Measurements from ENCODE around the gene IGSF5. TPM values are rescaled to one million over a fixed set of nuclear protein-coding genes. Genes with fewer than 3 reads are reported as not detected.

Gene IGSF5
- total RNA-seq, 4 donors from 2014 or later, result 0.27 TPM; not detected in 3

DNA sequence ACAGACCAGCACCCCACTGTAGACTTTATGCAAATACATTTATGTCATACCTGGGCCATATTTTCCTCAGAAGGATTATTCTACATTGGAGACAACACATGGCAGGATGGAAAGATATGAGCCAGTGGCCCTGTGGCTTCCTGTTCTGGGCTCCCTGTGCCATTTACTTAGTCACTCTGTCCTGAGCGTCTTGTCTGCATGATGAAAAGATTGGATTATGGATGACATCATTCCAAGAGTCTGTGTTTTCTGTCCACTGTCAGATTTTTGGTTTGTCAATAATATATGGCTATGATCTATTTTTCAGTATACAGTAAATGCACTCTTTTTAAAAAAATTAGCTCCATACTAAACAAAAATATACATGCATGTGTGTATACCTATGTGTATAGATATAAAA, 30.8 kb downstream of the IGSF5 start:
- no peaks in the 10 kb centered on the region for H3K36me3 ChIP-seq
- in situ Hi-C loops (cut with MboI; ENCODE audit: low pct_ligation_motif_present in 1 of 4, low pct_unique_long_range_greater_than_20kb in 1 of 4, low sequenced_read_pairs in 3 of 4), result loop anchor here in 1 of 4 donors (25.0 kb wide), 1 partner anchor 336 kb away; no protein-coding TSS in a partner anchor
- H3K4me3 ChIP-seq, result no peak overlapping the region
- WGBS, 2 donors (ENCODE audit: low coverage in 1 of 2), result 83 to 90% methylated on average over 1 of the region's 1 CpG
- TF ChIP-seq EP300 (IDR thresholded peaks at IDR 0.05; ENCODE audit: low read depth), result no peak
- no peak for TF ChIP-seq POLR2AphosphoS5 (IDR thresholded peaks at IDR 0.05)
- no peak for TF ChIP-seq POLR2A (IDR thresholded peaks at IDR 0.05)
- TF ChIP-seq, protein P1, sequence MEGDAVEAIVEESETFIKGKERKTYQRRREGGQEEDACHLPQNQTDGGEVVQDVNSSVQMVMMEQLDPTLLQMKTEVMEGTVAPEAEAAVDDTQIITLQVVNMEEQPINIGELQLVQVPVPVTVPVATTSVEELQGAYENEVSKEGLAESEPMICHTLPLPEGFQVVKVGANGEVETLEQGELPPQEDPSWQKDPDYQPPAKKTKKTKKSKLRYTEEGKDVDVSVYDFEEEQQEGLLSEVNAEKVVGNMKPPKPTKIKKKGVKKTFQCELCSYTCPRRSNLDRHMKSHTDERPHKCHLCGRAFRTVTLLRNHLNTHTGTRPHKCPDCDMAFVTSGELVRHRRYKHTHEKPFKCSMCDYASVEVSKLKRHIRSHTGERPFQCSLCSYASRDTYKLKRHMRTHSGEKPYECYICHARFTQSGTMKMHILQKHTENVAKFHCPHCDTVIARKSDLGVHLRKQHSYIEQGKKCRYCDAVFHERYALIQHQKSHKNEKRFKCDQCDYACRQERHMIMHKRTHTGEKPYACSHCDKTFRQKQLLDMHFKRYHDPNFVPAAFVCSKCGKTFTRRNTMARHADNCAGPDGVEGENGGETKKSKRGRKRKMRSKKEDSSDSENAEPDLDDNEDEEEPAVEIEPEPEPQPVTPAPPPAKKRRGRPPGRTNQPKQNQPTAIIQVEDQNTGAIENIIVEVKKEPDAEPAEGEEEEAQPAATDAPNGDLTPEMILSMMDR (IDR thresholded peaks at IDR 0.05), result no peak
- DNase-seq, result no peak
- intact Hi-C loops (cut with DNase I; ENCODE audit: low total_unique reads), result no loop called here
- no peak overlapping the region for H3K27ac ChIP-seq
- no peaks in the 10 kb centered on the region for H3K4me1 ChIP-seq
- H3K27me3 ChIP-seq, result no peaks in the 10 kb centered on the region
- H3K9me3 ChIP-seq, result no peaks in the 10 kb centered on the region

DNA sequence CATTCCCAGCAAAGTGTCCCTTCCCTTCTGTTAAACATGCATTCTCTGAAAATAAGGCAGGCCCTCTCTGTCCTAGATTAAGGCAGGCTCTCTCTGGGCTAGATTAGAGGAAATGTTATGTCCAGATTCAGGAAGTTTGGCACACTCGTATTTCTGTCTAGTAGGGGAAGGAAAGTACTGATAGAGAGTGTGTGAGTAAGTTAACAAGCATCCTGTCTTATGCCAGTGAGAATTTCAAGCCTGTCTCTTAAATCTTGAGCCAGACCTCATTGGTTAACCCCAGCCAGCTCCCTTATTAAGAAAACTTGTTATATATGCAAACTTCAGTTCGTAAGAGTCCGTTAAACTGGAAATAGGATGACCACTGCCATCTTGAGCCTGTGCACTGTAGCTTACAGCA, 31.6 kb downstream of the IGSF5 start:
- no peaks in the 10 kb centered on the region for H3K36me3 ChIP-seq
- no peaks in the 10 kb centered on the region for H3K4me1 ChIP-seq
- no peaks in the 10 kb centered on the region for H3K9me3 ChIP-seq
- in situ Hi-C loops (cut with MboI; ENCODE audit: low pct_ligation_motif_present in 1 of 4, low pct_unique_long_range_greater_than_20kb in 1 of 4, low sequenced_read_pairs in 3 of 4), result loop anchor here in 1 of 4 donors (25.0 kb wide), 1 partner anchor 336 kb away; no protein-coding TSS in a partner anchor
- WGBS, 2 donors (ENCODE audit: low coverage in 1 of 2), result 31 to 63% methylated on average over 1 to 3 of the region's 3 CpGs
- H3K27ac ChIP-seq, result no peak overlapping the region
- TF ChIP-seq EP300 (IDR thresholded peaks at IDR 0.05; ENCODE audit: low read depth), result no peak
- H3K27me3 ChIP-seq, result no peaks in the 10 kb centered on the region
- H3K4me3 ChIP-seq, result no peak overlapping the region
- no peak for DNase-seq
- intact Hi-C loops (cut with DNase I; ENCODE audit: low total_unique reads), result no loop called here

DNA sequence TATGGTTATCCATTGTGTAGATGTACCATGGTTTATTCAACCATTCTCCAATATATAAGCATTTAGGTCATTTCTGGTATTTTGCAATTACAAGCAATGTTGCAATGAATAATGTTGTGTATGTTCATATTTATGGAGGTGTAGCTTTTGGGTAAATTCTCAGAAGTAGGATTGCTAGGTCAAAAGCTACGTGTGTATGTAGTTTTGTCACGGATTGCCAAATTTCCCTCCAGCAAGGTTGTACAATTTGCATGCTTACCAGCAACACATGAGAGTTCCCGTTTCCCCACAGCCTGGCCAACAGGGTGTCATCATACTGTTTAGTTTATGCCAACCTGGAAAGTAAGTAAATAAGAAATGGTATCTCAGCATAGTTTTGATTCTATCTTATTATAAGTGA, 36.3 kb downstream of the IGSF5 start:
- no peak overlapping the region for H3K27ac ChIP-seq
- DNase-seq, result no peak
- WGBS, 2 donors (ENCODE audit: low coverage in 1 of 2), result 82 to 85% methylated on average over 3 of the region's 3 CpGs
- intact Hi-C loops (cut with DNase I; ENCODE audit: low total_unique reads) (loop anchor here (5.0 kb wide), 1 partner anchor 346 kb away; no protein-coding TSS in a partner anchor), in situ Hi-C loops (cut with MboI; ENCODE audit: low pct_ligation_motif_present in 1 of 4, low pct_unique_long_range_greater_than_20kb in 1 of 4, low sequenced_read_pairs in 3 of 4) (loop anchor here in 1 of 4 donors (25.0 kb wide), 1 partner anchor 331 kb away; no protein-coding TSS in a partner anchor)
- no peaks in the 10 kb centered on the region for H3K36me3 ChIP-seq
- no peaks in the 10 kb centered on the region for H3K9me3 ChIP-seq
- H3K4me3 ChIP-seq, result no peak overlapping the region
- TF ChIP-seq EP300 (IDR thresholded peaks at IDR 0.05; ENCODE audit: low read depth) (no peak), POLR2AphosphoS5 (IDR thresholded peaks at IDR 0.05) (no peak), POLR2A (IDR thresholded peaks at IDR 0.05) (no peak)
- TF ChIP-seq, protein P1 (IDR thresholded peaks at IDR 0.05), result no peak
- no peaks in the 10 kb centered on the region for H3K27me3 ChIP-seq
- no peaks in the 10 kb centered on the region for H3K4me1 ChIP-seq

DNA sequence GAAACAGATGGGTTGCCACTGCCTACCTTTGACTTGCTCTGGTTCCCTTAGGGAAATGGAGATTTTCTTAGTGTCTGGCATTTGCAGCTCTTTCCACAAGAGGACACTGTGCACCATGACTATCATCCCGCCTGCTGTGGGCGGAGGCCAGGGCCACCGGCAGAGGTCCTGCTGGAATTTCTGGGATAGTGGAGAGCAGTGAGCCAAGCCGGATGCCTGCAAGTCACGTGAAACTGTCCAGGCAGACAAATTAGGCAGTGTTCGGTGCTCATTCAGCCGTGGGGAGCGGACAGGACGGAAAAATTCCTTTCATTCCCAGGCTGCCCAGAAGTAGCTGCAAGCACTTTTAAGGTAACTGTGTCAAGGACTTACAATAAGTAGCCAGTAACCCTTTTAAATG, 43.4 kb downstream of the IGSF5 start:
- Histone ChIP-seq H3K4me3 (no peak overlapping the region), H3K9me3 (no peaks in the 10 kb centered on the region), H3K4me1 (peaks cover 0 to 3% (median 0%) of the 10 kb centered on the region in 4 donors), H3K36me3 (no peaks in the 10 kb centered on the region), H3K27ac (peak overlapping the region in 2 of 4 donors; percentile 8 to 40), H3K27me3 (no peaks in the 10 kb centered on the region)
- peak; percentile 49 for DNase-seq
- intact Hi-C loops (cut with DNase I; ENCODE audit: low total_unique reads), result no loop called here
- whole genome bisulfite sequencing, 2 donors (ENCODE audit: low coverage in 1 of 2), result 7 to 30% methylated on average over 2 to 9 of the region's 9 CpGs
- in situ Hi-C loops (cut with MboI; ENCODE audit: low pct_ligation_motif_present in 1 of 4, low pct_unique_long_range_greater_than_20kb in 1 of 4, low sequenced_read_pairs in 3 of 4), result loop anchor here in 1 of 4 donors (25.0 kb wide), 1 partner anchor 324 kb away; no protein-coding TSS in a partner anchor
- TF ChIP-seq POLR2A (IDR thresholded peaks at IDR 0.05) (no peak), POLR2AphosphoS5 (IDR thresholded peaks at IDR 0.05) (peak in 2 of 3 donors; percentile 11 to 45), EP300 (IDR thresholded peaks at IDR 0.05; ENCODE audit: low read depth) (peak; percentile 8)
- TF ChIP-seq, protein P1 (IDR thresholded peaks at IDR 0.05), result peak; percentile 60 to 87 (median 67)

DNA sequence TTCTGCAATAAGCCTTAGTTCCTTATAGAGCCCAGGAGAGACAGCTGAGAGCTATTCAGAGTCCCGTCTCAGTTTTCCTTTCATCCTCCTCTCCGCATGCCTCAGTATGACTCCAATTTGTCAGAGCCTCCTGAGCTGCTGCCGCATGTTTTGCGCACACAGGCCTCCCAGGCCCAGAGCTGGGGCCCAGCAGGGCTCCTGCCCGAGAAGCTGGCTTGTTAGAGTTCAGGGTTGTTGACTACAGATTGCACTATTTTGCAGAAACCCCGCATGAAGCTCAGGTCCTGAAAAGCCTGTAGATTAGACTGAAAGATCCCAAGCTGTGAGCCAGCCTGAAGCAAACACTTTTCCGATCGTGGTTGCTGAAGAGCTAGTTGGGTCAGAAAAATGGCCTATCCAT, 51.5 kb downstream of the IGSF5 start:
- WGBS, 2 donors (ENCODE audit: low coverage in 1 of 2), result 87 to 92% methylated on average over 6 to 8 of the region's 8 CpGs
- Histone ChIP-seq H3K4me3 (no peak overlapping the region), H3K27ac (no peak overlapping the region), H3K4me1 (no peaks in the 10 kb centered on the region), H3K9me3 (no peaks in the 10 kb centered on the region), H3K36me3 (no peaks in the 10 kb centered on the region), H3K27me3 (no peaks in the 10 kb centered on the region)
- TF ChIP-seq POLR2AphosphoS5 (IDR thresholded peaks at IDR 0.05) (no peak), POLR2A (IDR thresholded peaks at IDR 0.05) (no peak), EP300 (IDR thresholded peaks at IDR 0.05; ENCODE audit: low read depth) (no peak)
- TF ChIP-seq, protein P1 (IDR thresholded peaks at IDR 0.05), result no peak
- intact Hi-C loops (cut with DNase I; ENCODE audit: low total_unique reads) (no loop called here), in situ Hi-C loops (cut with MboI; ENCODE audit: low pct_ligation_motif_present in 1 of 4, low pct_unique_long_range_greater_than_20kb in 1 of 4, low sequenced_read_pairs in 3 of 4) (loop anchor here in 1 of 4 donors (25.0 kb wide), 1 partner anchor 316 kb away; no protein-coding TSS in a partner anchor)
- DNase-seq, result no peak

Measured in transverse colon (tissue), 4 donors.